ENCODE data around the gene ANKRD39.
"Not testable (repeated sequence)": the region's sequence is repeated elsewhere in the genome, so short reads cannot be mapped to it uniquely, and the experiment has no call there.

Gene ANKRD39

GRCh38 chr2:96806468-96807126 is 51.2 kb downstream of the ANKRD39 start:
- DNase-seq: no peak

GRCh38 chr2:96805946-96806345 is 51.9 kb downstream of the ANKRD39 start:
- not testable (repeated sequence) for DNase-seq

- DNase-seq: no peak
Measured at GRCh38 chr2:96804986-96805385, 52.8 kb downstream of the ANKRD39 start.

- DNase-seq: no peak
Measured at GRCh38 chr2:96802721-96803120, 55.1 kb downstream of the ANKRD39 start.

GRCh38 chr2:96801786-96802595 is 55.8 kb downstream of the ANKRD39 start:
- DNase-seq: no peak

- DNase-seq: peak; percentile 21
Measured at GRCh38 chr2:96801005-96801785, 56.6 kb downstream of the ANKRD39 start.

- no peak for DNase-seq
Measured at GRCh38 chr2:96800061-96801004, 57.5 kb downstream of the ANKRD39 start.

GRCh38 chr2:96799623-96799935 is 58.2 kb downstream of the ANKRD39 start:
- no peak for DNase-seq

- no peak for DNase-seq
Measured at GRCh38 chr2:96798733-96799622, 58.8 kb downstream of the ANKRD39 start.

Data from amniotic stem cell (primary cell).